ENCODE measurements around the gene ZNF728.
A peak's percentile ranks its signal among the peaks of the same experiment; 100 is the strongest.
"Not testable (repeated sequence)": the region's sequence is repeated elsewhere in the genome, so short reads cannot be mapped to it uniquely, and the experiment has no call there.

The ZNF728 gene

DNA sequence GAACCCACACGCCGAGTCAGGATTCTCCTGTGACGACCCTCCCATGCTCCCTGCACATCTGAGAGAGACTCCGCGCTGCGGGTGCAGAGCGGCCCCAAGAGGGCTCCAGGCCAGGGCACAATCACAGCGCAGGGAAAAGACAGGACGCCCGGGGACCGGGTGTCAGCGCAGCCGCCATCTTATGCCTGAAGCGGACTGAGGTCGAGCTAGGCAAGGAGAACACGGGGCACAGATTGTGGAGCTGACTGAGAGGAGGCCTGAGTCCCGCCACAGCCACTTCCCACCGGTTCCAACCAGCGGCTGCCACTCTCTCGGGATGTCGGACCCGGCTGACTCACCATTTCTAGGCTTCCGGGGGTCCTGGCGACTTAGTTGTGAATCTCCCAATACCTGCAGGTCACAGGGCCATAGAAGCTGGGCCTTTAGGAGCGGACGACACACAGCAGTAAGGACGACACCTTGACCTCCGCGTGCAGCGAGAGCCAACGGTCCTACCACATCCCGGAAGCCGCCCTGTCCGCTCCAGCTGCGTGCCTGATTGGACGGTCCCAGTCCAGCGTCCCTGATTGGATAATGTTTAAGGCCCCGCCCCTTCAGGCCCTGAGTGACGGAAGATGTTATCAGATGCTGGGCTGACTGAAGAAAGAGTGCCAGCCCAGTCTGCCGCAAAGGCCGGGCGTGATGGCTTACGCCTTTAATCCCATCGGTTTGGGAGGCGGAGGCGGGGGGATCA lies at the start of gene ZNF728:
TSS of gene ZNF728 (minus strand) at position 487 of the 733 bp plus-strand sequence. CDS start at position 341, 146 bp downstream.
- DNase-seq: peak; percentile 29

GRCh38 chr19:23052349-23052748 lies 49.4 kb upstream of the ZNF728 start:
- DNase-seq: no peak

DNA sequence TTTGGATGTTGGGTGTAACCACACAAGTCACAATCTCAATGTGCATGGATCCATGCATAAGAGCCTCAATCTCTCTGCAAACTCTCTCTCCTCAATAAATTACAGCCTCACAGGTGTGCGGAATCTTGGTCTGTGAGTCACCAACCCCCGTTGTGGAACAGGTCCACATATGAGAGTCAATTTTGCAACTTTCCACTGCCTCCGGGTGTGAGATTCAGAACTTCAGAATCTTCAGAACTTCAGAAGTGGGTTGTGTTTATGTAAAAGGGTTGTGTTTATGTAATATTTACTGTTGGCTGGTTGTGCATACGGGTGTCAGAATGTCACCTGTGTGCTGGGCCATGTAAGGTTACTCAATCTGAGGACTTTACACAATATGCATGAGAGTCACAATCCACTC lies 46.3 kb upstream of the ZNF728 start:
- DNase-seq: no peak

GRCh38 chr19:23046743-23047142 lies 43.8 kb upstream of the ZNF728 start:
- no peak for DNase-seq

DNA sequence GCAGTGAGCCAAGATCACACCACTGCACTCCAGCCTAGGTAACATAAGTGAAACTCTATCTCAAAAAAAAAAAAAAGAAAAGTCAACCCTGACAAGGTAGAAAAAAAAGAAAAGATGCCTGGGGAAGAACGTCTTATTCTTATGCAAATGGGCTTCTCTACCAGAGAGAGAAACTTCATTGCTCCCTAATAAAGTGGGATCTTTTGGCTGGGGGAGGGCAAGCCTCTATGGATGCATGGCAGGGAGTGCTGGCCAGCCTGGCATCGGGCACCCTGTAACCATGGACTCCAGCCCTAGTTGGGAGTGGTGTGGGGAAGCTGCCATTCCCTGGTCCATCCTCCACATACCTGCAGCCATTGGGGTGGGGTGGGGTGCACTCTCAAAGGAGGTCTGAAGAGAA lies 30.7 kb upstream of the ZNF728 start:
- DNase-seq: no peak

DNA sequence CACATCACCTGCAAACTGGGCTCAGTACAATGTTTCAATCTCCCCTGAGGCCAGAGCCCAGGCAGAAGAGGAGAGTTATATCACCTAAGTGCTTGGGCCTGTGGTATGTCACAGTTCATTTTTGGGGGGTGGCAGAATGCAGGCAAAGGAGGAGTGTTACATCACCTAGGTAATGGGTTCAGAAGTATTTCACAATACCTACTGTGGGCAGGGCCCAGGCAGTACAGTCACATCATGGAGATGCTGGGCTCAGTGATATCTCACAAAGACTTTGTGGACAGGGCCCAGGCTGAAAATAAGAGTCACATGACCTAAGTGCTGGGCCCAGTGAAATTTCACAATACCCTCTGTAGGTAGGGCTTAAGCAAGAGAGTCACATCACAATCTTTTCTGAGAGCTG lies 12.7 kb upstream of the ZNF728 start:
- no peak for DNase-seq

- not testable (repeated sequence) for DNase-seq
These were observed 8.0 kb downstream of the ZNF728 start for GRCh38 chr19:22994957-22995356.

- DNase-seq: no peak
These were observed 26.7 kb downstream of the ZNF728 start for GRCh38 chr19:22976248-22976647.

- not testable (repeated sequence) for DNase-seq
These were observed 27.3 kb downstream of the ZNF728 start for GRCh38 chr19:22975546-22976136.

GRCh38 chr19:22945560-22945959 lies 57.4 kb downstream of the ZNF728 start:
- no peak for DNase-seq

- no peak for DNase-seq
These were observed 67.8 kb downstream of the ZNF728 start for GRCh38 chr19:22935151-22935550.

DNA sequence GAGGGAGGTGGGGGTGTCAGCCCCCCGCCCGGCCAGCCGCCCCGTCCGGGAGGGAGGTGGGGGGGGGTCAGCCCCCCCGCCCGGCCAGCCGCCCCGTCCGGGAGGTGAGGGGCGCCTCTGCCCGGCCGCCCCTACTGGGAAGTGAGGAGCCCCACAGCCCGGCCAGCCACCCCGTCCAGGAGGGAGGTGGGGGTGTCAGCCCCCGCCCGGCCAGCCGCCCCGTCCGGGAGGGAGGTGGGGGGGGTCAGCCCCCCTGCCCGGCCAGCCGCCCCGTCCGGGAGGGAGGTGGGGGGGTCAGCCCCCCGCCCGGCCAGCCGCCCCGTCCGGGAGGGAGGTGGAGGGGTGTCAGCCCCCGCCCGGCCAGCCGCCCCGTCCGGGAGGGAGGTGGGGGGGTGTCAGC lies 75.4 kb downstream of the ZNF728 start:
- DNase-seq: not testable (repeated sequence)

DNA sequence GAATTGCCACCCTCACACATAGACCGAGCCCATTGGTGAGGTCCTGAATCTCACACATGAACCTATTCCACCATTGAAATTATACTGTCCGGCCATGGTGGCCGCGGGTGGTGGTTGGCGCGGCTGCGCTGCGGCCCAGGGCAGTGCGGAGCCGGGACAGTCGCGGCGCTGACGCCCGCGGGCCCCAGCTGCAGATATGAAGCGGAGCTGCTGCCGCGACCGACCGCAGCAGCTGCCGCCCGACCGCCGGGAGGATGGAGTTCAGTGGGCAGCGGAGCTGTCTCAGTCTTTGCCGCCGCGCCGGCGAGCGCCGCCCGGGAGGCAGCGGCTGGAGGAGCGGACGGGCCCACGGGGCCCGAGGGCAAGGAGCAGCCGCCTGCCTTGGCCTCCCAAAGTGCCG lies 77.8 kb downstream of the ZNF728 start:
- DNase-seq: not testable (repeated sequence)
